Osteoblast (primary cell): Measurements from ENCODE around the gene THOC5. TPM values are rescaled to one million over a fixed set of nuclear protein-coding genes. Genes with fewer than 3 reads are reported as not detected.

Source experiments
- DNase-seq: peaks from one replicate; pipeline ENCODE4 v3.0.0; 2011; ENCODE audit warnings: low spot score, mixed read lengths; ENCODE audit not compliant: insufficient read length; ENCODE audit errors: missing footprints
- H2AFZ ChIP-seq: 2 replicates; pipeline ENCODE4 v1.6.0; 2011; ENCODE audit warnings: mild to moderate bottlenecking, low read length
- H3K27ac ChIP-seq: 2 replicates; pipeline ENCODE4 v1.5.1; 2011; ENCODE audit warnings: mild to moderate bottlenecking, low read depth, low read length, moderate library complexity
- H3K27me3 ChIP-seq: 2 replicates; pipeline ENCODE4 v1.6.0; 2012; ENCODE audit warnings: mild to moderate bottlenecking, control low read depth, inconsistent platforms, low read length, moderate library complexity; ENCODE audit not compliant: insufficient read depth
- H3K36me3 ChIP-seq: 2 replicates; pipeline ENCODE4 v1.5.1; 2011; ENCODE audit warnings: mild to moderate bottlenecking, low read length, control low read depth, moderate library complexity; ENCODE audit not compliant: insufficient read depth
- H3K4me1 ChIP-seq: 2 replicates; pipeline ENCODE4 v1.5.1; 2011; ENCODE audit warnings: mild to moderate bottlenecking, low read length, control low read depth, moderate library complexity; ENCODE audit not compliant: insufficient read depth
- H3K4me2 ChIP-seq: 2 replicates; pipeline ENCODE4 v1.6.0; 2011; ENCODE audit warnings: mild to moderate bottlenecking, low read length; ENCODE audit not compliant: insufficient read depth
- H3K4me3 ChIP-seq: fragments of 200-600 bp; sonication (generic); 3 replicates; pipeline ENCODE4 v1.5.1; 2012; ENCODE audit warnings: mild to moderate bottlenecking, low read length, inconsistent platforms; ENCODE audit not compliant: insufficient read depth
- H3K79me2 ChIP-seq: 2 replicates; pipeline ENCODE4 v1.6.0; 2012; ENCODE audit warnings: mild to moderate bottlenecking, low read length, control low read depth, inconsistent platforms; ENCODE audit not compliant: insufficient read depth
- H3K9me3 ChIP-seq: 2 replicates; pipeline ENCODE4 v1.5.1; 2011; ENCODE audit warnings: low read depth, low read length, control low read depth
- H4K20me1 ChIP-seq: 2 replicates; pipeline ENCODE4 v1.6.0; 2012; ENCODE audit warnings: mild to moderate bottlenecking, low read length, control low read depth; ENCODE audit not compliant: insufficient read depth
- CTCF ChIP-seq: IDR thresholded peaks from 2 replicates; pipeline ENCODE4 v1.5.1; 2011; ENCODE audit warnings: mild to moderate bottlenecking, low read depth, low read length, moderate library complexity; ENCODE audit errors: extremely low read depth
- total RNA-seq: library from RNA; depleted of rRNA; stranded (reverse); fragments of >200 nt; gene quantifications from 2 replicates; pipeline ENCODE4 v1.2.3, GENCODE V29; 2012

Gene THOC5
- total RNA-seq, 1 donor: 63.7 TPM

GRCh38 chr22:29480512-29481264 is 72.9 kb downstream of the THOC5 start:
- Histone ChIP-seq H2AFZ (no peak overlapping the region), H3K27me3 (peaks cover 60% of the 10 kb centered on the region), H3K27ac (no peak overlapping the region), H3K9me3 (no peaks in the 10 kb centered on the region), H3K79me2 (no peaks in the 10 kb centered on the region), H3K4me2 (no peak overlapping the region), H3K36me3 (no peaks in the 10 kb centered on the region), H4K20me1 (no peaks in the 10 kb centered on the region), H3K4me3 (peak overlapping the region; percentile 28), H3K4me1 (no peaks in the 10 kb centered on the region)
- DNase-seq: peak; percentile 92
- no peak for TF ChIP-seq CTCF

- H3K4me3 ChIP-seq: no peak overlapping the region
These were observed 73.4 kb downstream of the THOC5 start for GRCh38 chr22:29480262-29480511.

GRCh38 chr22:29479417-29480261 is 73.9 kb downstream of the THOC5 start, which contains the start of gene NEFH:
Gene NEFH, plus strand, starts transcription at chr22:29480218. Its CDS starts 45 bp downstream, at chr22:29480263.
- Histone ChIP-seq H3K36me3 (no peaks in the 10 kb centered on the region), H4K20me1 (no peaks in the 10 kb centered on the region), H3K4me2 (no peak within 1 kb of the TSS), H3K9me3 (no peaks in the 10 kb centered on the region), H2AFZ (no peak within 1 kb of the TSS), H3K79me2 (no peaks in the 10 kb centered on the region), H3K27ac (no peak within 1 kb of the TSS), H3K27me3 (peaks cover 62% of the 10 kb centered on the region), H3K4me3 (peak within 1 kb of the TSS; percentile 28), H3K4me1 (no peaks in the 10 kb centered on the region)
- peak; percentile 79 for DNase-seq
- TF ChIP-seq CTCF: no peak

More at GRCh38 chr22:29480262-29480511, 73.4 kb downstream of the THOC5 start:
- no peak overlapping the region for H3K4me2 ChIP-seq
- TF ChIP-seq CTCF: no peak
- H3K4me1 ChIP-seq: no peaks in the 10 kb centered on the region
- H3K79me2 ChIP-seq: no peaks in the 10 kb centered on the region
- H3K9me3 ChIP-seq: no peaks in the 10 kb centered on the region
- H3K27ac ChIP-seq: no peak overlapping the region
- H3K36me3 ChIP-seq: no peaks in the 10 kb centered on the region
- DNase-seq: no peak
- H2AFZ ChIP-seq: no peak overlapping the region
- H4K20me1 ChIP-seq: no peaks in the 10 kb centered on the region
- H3K27me3 ChIP-seq: peaks cover 62% of the 10 kb centered on the region
